LNCaP clone FGC (cell line): ENCODE results near the gene MAPT.
A peak's percentile ranks its signal among the peaks of the same experiment; 100 is the strongest.

Experiments used
- DNase-seq: peaks from one replicate; pipeline ENCODE4 v3.0.0-alpha.2; 2011; ENCODE audit warnings: low read depth
- H3K4me3 ChIP-seq: 2 replicates; pipeline ENCODE4 v1.5.1; 2011; ENCODE audit warnings: mild to moderate bottlenecking, low read depth, low read length, control low read depth
- CTCF ChIP-seq: IDR thresholded peaks from 2 replicates; pipeline ENCODE4 v1.5.1; 2012; ENCODE audit warnings: mild to moderate bottlenecking; ENCODE audit not compliant: control insufficient read depth, insufficient read depth; ENCODE audit errors: extremely low read depth

Gene MAPT

GRCh38 chr17:45894022-45894784 lies at the start of gene MAPT:
Gene MAPT (plus strand): TSS chr17:45894554. CDS start chr17:45962338, 67,784 bp downstream.
- TF ChIP-seq CTCF, result peak; percentile 92
- H3K4me3 ChIP-seq, result peak within 1 kb of the TSS; percentile 83
- peak; percentile 82 for DNase-seq

GRCh38 chr17:45844695-45845375 lies 49.5 kb upstream of the MAPT start, which contains the start of gene SPPL2C:
Gene SPPL2C (plus strand): TSS chr17:45844881. CDS start chr17:45844907, 26 bp downstream.
- TF ChIP-seq CTCF, result no peak
- no peak for DNase-seq
- no peak within 1 kb of the TSS for H3K4me3 ChIP-seq

- no peak for DNase-seq
These were observed 48.8 kb upstream of the MAPT start for GRCh38 chr17:45845376-45846185.

GRCh38 chr17:45846223-45846622 lies 48.1 kb upstream of the MAPT start:
- DNase-seq, result no peak
- no peak overlapping the region for H3K4me3 ChIP-seq
- no peak for TF ChIP-seq CTCF

More at GRCh38 chr17:45845376-45846185, 48.8 kb upstream of the MAPT start:
- no peak overlapping the region for H3K4me3 ChIP-seq
- TF ChIP-seq CTCF, result no peak

GRCh38 chr17:45846646-45847045 lies 47.7 kb upstream of the MAPT start:
- DNase-seq, result no peak
- H3K4me3 ChIP-seq, result no peak overlapping the region
- TF ChIP-seq CTCF, result no peak

- DNase-seq, result no peak
- no peak for TF ChIP-seq CTCF
These were observed 47.3 kb upstream of the MAPT start for GRCh38 chr17:45847101-45847500.

More at GRCh38 chr17:45847101-45847500, 47.3 kb upstream of the MAPT start:
- no peak overlapping the region for H3K4me3 ChIP-seq
